ENCODE measurements around the gene GPRC5D.

The GPRC5D gene

GRCh38 chr12:12979731-12980259, 27.8 kb upstream of the GPRC5D start:
- TF ChIP-seq CTCF (IDR thresholded peaks at IDR 0.05; ENCODE audit: insufficient read depth, low read length, poor library complexity, severe bottlenecking) = no peak
- no peaks in the 10 kb centered on the region for H3K36me3 ChIP-seq (ENCODE audit: control insufficient read depth, insufficient read depth, low read length)
- no peak for DNase-seq (ENCODE audit: extremely low read depth, insufficient read length)

GRCh38 chr12:12979126-12979525, 27.2 kb upstream of the GPRC5D start:
- DNase-seq (ENCODE audit: extremely low read depth, insufficient read length) = no peak
- Histone ChIP-seq H3K27me3 (replicated peaks; ENCODE audit: control insufficient read depth, insufficient read depth, low read length) (no peaks in the 10 kb centered on the region; the same call in none of the 2 replicates), H3K36me3 (ENCODE audit: control insufficient read depth, insufficient read depth, low read length) (no peaks in the 10 kb centered on the region), H3K4me3 (replicated peaks; ENCODE audit: low read depth, low read length) (no peak overlapping the region)
- no peak for TF ChIP-seq CTCF (IDR thresholded peaks at IDR 0.05; ENCODE audit: insufficient read depth, low read length, poor library complexity, severe bottlenecking)

More at GRCh38 chr12:12979731-12980259, 27.8 kb upstream of the GPRC5D start:
- no peak overlapping the region for H3K4me3 ChIP-seq (replicated peaks; ENCODE audit: low read depth, low read length)
- H3K27me3 ChIP-seq (replicated peaks; ENCODE audit: control insufficient read depth, insufficient read depth, low read length) = no peaks in the 10 kb centered on the region; the same call in none of the 2 replicates

GRCh38 chr12:12977231-12977630, 25.3 kb upstream of the GPRC5D start:
- no peaks in the 10 kb centered on the region; the same call in none of the 2 replicates for H3K27me3 ChIP-seq (replicated peaks; ENCODE audit: control insufficient read depth, insufficient read depth, low read length)
- TF ChIP-seq CTCF (IDR thresholded peaks at IDR 0.05; ENCODE audit: insufficient read depth, low read length, poor library complexity, severe bottlenecking) = no peak
- no peak overlapping the region for H3K4me3 ChIP-seq (replicated peaks; ENCODE audit: low read depth, low read length)
- H3K36me3 ChIP-seq (ENCODE audit: control insufficient read depth, insufficient read depth, low read length) = no peaks in the 10 kb centered on the region
- no peak for DNase-seq (ENCODE audit: extremely low read depth, insufficient read length)

GRCh38 chr12:12976366-12976765, 24.4 kb upstream of the GPRC5D start:
- DNase-seq (ENCODE audit: extremely low read depth, insufficient read length) = no peak
- Histone ChIP-seq H3K27me3 (replicated peaks; ENCODE audit: control insufficient read depth, insufficient read depth, low read length) (no peaks in the 10 kb centered on the region; the same call in 1 of the 2 replicates), H3K4me3 (replicated peaks; ENCODE audit: low read depth, low read length) (no peak overlapping the region), H3K36me3 (ENCODE audit: control insufficient read depth, insufficient read depth, low read length) (no peaks in the 10 kb centered on the region)
- TF ChIP-seq CTCF (IDR thresholded peaks at IDR 0.05; ENCODE audit: insufficient read depth, low read length, poor library complexity, severe bottlenecking) = no peak

GRCh38 chr12:12975322-12976077, 23.5 kb upstream of the GPRC5D start:
- Histone ChIP-seq H3K4me3 (replicated peaks; ENCODE audit: low read depth, low read length) (no peak overlapping the region), H3K27me3 (replicated peaks; ENCODE audit: control insufficient read depth, insufficient read depth, low read length) (no peaks in the 10 kb centered on the region; the same call in 1 of the 2 replicates), H3K36me3 (ENCODE audit: control insufficient read depth, insufficient read depth, low read length) (no peaks in the 10 kb centered on the region)
- peak; percentile 70 for TF ChIP-seq CTCF (IDR thresholded peaks at IDR 0.05; ENCODE audit: insufficient read depth, low read length, poor library complexity, severe bottlenecking)
- DNase-seq (ENCODE audit: extremely low read depth, insufficient read length) = no peak

Measured in GM06990 (cell line).